ENCODE data around the gene LRRC8A. TPM values are rescaled to one million over a fixed set of nuclear protein-coding genes. Genes with fewer than 3 reads are reported as not detected.
"Not testable (repeated sequence)": the region's sequence is repeated elsewhere in the genome, so short reads cannot be mapped to it uniquely, and the experiment has no call there.

Gene LRRC8A
- total RNA-seq, 1 experiment from 2014 or later = 16.4 TPM

DNA sequence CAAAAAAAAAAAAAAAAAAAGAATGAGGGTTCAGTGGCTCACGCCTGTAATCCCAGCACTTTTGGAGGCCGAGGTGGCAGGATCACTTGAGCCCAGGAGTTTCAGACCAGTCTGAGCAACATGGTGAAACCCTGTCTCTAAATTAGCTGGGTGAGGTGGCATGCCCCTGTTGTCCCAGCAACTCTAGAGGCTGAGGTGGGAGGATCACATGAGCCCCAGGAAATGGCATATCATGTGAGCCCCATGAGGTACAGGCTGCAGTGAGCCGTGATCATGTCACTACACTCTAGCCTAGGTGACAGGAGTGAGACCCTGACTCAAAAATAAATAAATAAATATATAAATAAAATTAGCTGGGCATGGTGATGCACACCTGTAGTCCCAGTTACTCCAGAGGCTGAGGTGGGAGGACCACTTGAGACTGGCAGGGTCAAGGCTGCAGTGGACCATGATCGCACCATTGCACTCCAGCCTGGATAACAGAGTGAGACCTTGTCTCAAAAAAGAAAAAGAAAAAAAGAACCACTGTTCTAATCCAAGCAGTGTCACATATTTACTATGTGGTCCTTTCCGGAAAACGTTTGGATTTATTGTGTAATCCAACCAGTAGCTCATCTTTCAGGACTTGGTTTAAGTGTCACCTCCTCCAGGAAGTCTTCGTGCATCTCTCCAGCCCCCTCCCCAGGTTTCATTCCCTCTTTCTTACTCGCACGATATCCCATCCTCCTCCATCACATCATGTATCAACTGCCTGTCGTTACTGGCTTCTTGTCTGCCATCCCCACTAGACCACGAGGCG lies 40.0 kb upstream of the LRRC8A start:
- H3K36me3 ChIP-seq (ENCODE audit: control insufficient read depth, insufficient read depth, low read length) = no peaks in the 10 kb centered on the region
- no peak overlapping the region for H3K27ac ChIP-seq (ENCODE audit: low read length)
- H3K9me3 ChIP-seq (ENCODE audit: control insufficient read depth, insufficient read depth, low read depth, low read length) = no peaks in the 10 kb centered on the region
- intact Hi-C loops (cut with micrococcal nuclease; ENCODE audit: unreplicated experiment) = no loop called here
- BruUV-seq (replicated peaks) = no TSS peak
- in situ Hi-C loops (cut with HindIII; ENCODE audit: low pct_unique_long_range_greater_than_20kb, low sequenced_read_pairs) = no loop called here
- DNase-seq (ENCODE audit: low read depth, low spot score) = no peak
- no peaks in the 10 kb centered on the region for H3K4me1 ChIP-seq (ENCODE audit: control insufficient read depth, insufficient read depth, low read length)
- no peak overlapping the region for H3K4me3 ChIP-seq (ENCODE audit: low read depth in 2 of 2, low read length in 2 of 2)
- TF ChIP-seq SIN3A (IDR thresholded peaks at IDR 0.05; ENCODE audit: borderline replicate concordance, insufficient read depth, low read depth, low read length) = no peak
- ChIA-PET CTCF (no interaction called here), POLR2A (no interaction called here)
- H3K27me3 ChIP-seq (ENCODE audit: control insufficient read depth, insufficient read depth, low read length) = no peaks in the 10 kb centered on the region
- no peak for ATAC-seq

DNA sequence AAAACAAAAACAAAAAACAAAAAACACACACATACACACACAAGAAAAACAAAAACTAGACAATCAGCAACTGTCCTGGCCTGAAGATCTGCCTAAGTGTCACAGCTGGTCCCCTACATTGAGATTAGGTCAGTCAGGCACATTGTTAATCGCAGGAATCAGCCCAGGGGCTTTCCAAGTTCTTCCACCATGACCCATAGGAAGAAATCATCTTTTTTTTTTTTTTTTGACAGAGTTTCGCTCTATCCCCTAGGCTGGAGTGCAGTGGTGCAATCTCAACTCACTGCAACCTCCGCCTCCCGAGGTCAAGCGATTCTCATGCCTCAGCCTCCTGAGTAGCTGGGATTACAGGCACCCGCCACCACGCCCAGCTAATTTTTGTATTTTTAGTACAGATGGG lies 38.8 kb upstream of the LRRC8A start:
- H3K27me3 ChIP-seq (ENCODE audit: control insufficient read depth, insufficient read depth, low read length); in situ Hi-C loops (cut with HindIII; ENCODE audit: low pct_unique_long_range_greater_than_20kb, low sequenced_read_pairs); intact Hi-C loops (cut with micrococcal nuclease; ENCODE audit: unreplicated experiment); BruUV-seq (replicated peaks); H3K9me3 ChIP-seq (ENCODE audit: control insufficient read depth, insufficient read depth, low read depth, low read length); H3K36me3 ChIP-seq (ENCODE audit: control insufficient read depth, insufficient read depth, low read length); H3K4me3 ChIP-seq (ENCODE audit: low read depth in 2 of 2, low read length in 2 of 2); POLR2A ChIA-PET; CTCF ChIA-PET; ATAC-seq; DNase-seq (ENCODE audit: low read depth, low spot score); H3K27ac ChIP-seq (ENCODE audit: low read length); H3K4me1 ChIP-seq (ENCODE audit: control insufficient read depth, insufficient read depth, low read length): not testable (repeated sequence)

DNA sequence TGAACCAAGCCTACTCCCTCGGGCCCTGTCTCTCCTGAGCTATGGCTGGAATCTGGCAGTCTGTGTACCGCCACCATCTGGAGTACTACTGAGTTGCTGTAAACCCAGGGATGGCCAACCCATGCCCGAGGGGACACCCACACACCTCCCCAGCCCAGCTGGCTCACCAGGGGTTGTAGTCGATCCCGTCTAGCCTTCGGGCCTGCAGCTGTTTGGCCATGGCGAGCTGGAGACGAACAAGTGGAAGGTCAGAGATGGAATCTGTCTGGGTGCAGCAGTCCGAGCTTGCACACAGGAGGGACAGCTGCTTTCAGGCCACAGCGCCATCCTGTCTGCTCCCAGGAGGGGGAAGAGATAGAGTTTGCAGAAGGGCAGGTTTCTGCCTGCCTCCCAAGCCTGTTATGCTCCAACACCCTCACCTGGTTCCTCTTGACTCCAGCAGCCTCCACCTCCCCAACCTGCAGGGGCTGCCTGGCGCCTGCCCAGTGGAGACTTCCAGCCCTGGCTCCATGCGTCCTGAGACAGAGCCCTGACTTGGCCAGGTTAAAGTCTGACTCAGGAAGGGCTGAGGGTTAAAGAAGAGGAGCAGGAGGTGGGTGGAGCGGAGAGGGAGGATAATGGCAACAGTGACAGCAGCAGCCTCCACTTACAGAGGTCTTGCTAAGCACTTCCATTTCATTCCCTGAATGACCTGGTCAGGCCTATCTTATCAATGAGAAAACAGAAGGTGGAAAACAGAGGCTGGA lies 36.6 kb upstream of the LRRC8A start:
- ATAC-seq (peak; percentile 77), DNase-seq (ENCODE audit: low read depth, low spot score) (no peak)
- in situ Hi-C loops (cut with HindIII; ENCODE audit: low pct_unique_long_range_greater_than_20kb, low sequenced_read_pairs) (no loop called here), intact Hi-C loops (cut with micrococcal nuclease; ENCODE audit: unreplicated experiment) (no loop called here)
- no peaks in the 10 kb centered on the region for H3K27me3 ChIP-seq (ENCODE audit: control insufficient read depth, insufficient read depth, low read length)
- H3K4me1 ChIP-seq (ENCODE audit: control insufficient read depth, insufficient read depth, low read length) = no peaks in the 10 kb centered on the region
- H3K9me3 ChIP-seq (ENCODE audit: control insufficient read depth, insufficient read depth, low read depth, low read length) = no peaks in the 10 kb centered on the region
- no peaks in the 10 kb centered on the region for H3K36me3 ChIP-seq (ENCODE audit: control insufficient read depth, insufficient read depth, low read length)
- no TSS peak for BruUV-seq (replicated peaks)
- no peak overlapping the region for H3K4me3 ChIP-seq (ENCODE audit: low read depth in 2 of 2, low read length in 2 of 2)
- CTCF ChIA-PET = no interaction called here
- H3K27ac ChIP-seq (ENCODE audit: low read length) = no peak overlapping the region
- TF ChIP-seq, protein P1, sequence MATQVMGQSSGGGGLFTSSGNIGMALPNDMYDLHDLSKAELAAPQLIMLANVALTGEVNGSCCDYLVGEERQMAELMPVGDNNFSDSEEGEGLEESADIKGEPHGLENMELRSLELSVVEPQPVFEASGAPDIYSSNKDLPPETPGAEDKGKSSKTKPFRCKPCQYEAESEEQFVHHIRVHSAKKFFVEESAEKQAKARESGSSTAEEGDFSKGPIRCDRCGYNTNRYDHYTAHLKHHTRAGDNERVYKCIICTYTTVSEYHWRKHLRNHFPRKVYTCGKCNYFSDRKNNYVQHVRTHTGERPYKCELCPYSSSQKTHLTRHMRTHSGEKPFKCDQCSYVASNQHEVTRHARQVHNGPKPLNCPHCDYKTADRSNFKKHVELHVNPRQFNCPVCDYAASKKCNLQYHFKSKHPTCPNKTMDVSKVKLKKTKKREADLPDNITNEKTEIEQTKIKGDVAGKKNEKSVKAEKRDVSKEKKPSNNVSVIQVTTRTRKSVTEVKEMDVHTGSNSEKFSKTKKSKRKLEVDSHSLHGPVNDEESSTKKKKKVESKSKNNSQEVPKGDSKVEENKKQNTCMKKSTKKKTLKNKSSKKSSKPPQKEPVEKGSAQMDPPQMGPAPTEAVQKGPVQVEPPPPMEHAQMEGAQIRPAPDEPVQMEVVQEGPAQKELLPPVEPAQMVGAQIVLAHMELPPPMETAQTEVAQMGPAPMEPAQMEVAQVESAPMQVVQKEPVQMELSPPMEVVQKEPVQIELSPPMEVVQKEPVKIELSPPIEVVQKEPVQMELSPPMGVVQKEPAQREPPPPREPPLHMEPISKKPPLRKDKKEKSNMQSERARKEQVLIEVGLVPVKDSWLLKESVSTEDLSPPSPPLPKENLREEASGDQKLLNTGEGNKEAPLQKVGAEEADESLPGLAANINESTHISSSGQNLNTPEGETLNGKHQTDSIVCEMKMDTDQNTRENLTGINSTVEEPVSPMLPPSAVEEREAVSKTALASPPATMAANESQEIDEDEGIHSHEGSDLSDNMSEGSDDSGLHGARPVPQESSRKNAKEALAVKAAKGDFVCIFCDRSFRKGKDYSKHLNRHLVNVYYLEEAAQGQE (IDR thresholded peaks at IDR 0.05; ENCODE audit: insufficient read depth in 1 of 2, low read depth in 2 of 2, low read length in 1 of 2) = no peak
- TF ChIP-seq TCF7L2 (IDR thresholded peaks at IDR 0.05; ENCODE audit: low read depth, low read length) = no peak
- TF ChIP-seq, protein P2, sequence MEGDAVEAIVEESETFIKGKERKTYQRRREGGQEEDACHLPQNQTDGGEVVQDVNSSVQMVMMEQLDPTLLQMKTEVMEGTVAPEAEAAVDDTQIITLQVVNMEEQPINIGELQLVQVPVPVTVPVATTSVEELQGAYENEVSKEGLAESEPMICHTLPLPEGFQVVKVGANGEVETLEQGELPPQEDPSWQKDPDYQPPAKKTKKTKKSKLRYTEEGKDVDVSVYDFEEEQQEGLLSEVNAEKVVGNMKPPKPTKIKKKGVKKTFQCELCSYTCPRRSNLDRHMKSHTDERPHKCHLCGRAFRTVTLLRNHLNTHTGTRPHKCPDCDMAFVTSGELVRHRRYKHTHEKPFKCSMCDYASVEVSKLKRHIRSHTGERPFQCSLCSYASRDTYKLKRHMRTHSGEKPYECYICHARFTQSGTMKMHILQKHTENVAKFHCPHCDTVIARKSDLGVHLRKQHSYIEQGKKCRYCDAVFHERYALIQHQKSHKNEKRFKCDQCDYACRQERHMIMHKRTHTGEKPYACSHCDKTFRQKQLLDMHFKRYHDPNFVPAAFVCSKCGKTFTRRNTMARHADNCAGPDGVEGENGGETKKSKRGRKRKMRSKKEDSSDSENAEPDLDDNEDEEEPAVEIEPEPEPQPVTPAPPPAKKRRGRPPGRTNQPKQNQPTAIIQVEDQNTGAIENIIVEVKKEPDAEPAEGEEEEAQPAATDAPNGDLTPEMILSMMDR (IDR thresholded peaks at IDR 0.05) = no peak
- no peak for TF ChIP-seq SIN3A (IDR thresholded peaks at IDR 0.05; ENCODE audit: borderline replicate concordance, insufficient read depth, low read depth, low read length)
- POLR2A ChIA-PET = no interaction called here
